Stimulated activated CD4-positive, alpha-beta T cell treated with anti-CD3 and anti-CD28 coated beads, Interleukin-2, amount 100 ng/mL, for 4 hours (primary cell): ENCODE results near the gene ATL2.
A peak's percentile ranks its signal among the peaks of the same experiment; 100 is the strongest.
"Not testable (repeated sequence)": the region's sequence is repeated elsewhere in the genome, so short reads cannot be mapped to it uniquely, and the experiment has no call there.

ENCODE experiments used
- DNase-seq: peaks from one replicate; pipeline ENCODE4 v3.0.0-alpha.2; 2020; ENCODE audit warnings: low read depth

ATL2 gene

GRCh38 chr2:38390947-38391346 lies 13.9 kb upstream of the ATL2 start:
- no peak for DNase-seq

GRCh38 chr2:38387887-38388286 lies 10.8 kb upstream of the ATL2 start:
- DNase-seq: no peak

GRCh38 chr2:38386821-38387220 lies 9.7 kb upstream of the ATL2 start:
- DNase-seq: no peak

GRCh38 chr2:38386377-38386776 lies 9.3 kb upstream of the ATL2 start:
- DNase-seq: no peak

- DNase-seq: no peak
These were observed 7.3 kb upstream of the ATL2 start for GRCh38 chr2:38384338-38384737.

- not testable (repeated sequence) for DNase-seq
These were observed 6.7 kb upstream of the ATL2 start for GRCh38 chr2:38383741-38384140.

GRCh38 chr2:38381381-38382143 lies 4.5 kb upstream of the ATL2 start:
- no peak for DNase-seq

- DNase-seq: no peak
These were observed 3.5 kb upstream of the ATL2 start for GRCh38 chr2:38380397-38381130.

GRCh38 chr2:38376346-38377049 lies 575 bp downstream of the ATL2 start:
- peak; percentile 25 for DNase-seq

GRCh38 chr2:38375696-38376345 lies 1.3 kb downstream of the ATL2 start:
- DNase-seq: peak; percentile 19

- no peak for DNase-seq
These were observed 2.1 kb downstream of the ATL2 start for GRCh38 chr2:38374984-38375383.

GRCh38 chr2:38371235-38371634 lies 5.8 kb downstream of the ATL2 start:
- no peak for DNase-seq

GRCh38 chr2:38370664-38371063 lies 6.4 kb downstream of the ATL2 start:
- DNase-seq: no peak

GRCh38 chr2:38362232-38362631 lies 14.8 kb downstream of the ATL2 start:
- no peak for DNase-seq

GRCh38 chr2:38360177-38360576 lies 16.9 kb downstream of the ATL2 start:
- DNase-seq: no peak

GRCh38 chr2:38353402-38353801 lies 23.7 kb downstream of the ATL2 start:
- no peak for DNase-seq

GRCh38 chr2:38352336-38352735 lies 24.7 kb downstream of the ATL2 start:
- DNase-seq: no peak

- DNase-seq: no peak
These were observed 31.6 kb downstream of the ATL2 start for GRCh38 chr2:38345323-38346038.

GRCh38 chr2:38344813-38345212 lies 32.3 kb downstream of the ATL2 start:
- no peak for DNase-seq

- DNase-seq: no peak
These were observed 33.9 kb downstream of the ATL2 start for GRCh38 chr2:38343212-38343611.

- no peak for DNase-seq
These were observed 40.5 kb downstream of the ATL2 start for GRCh38 chr2:38336621-38337020.

- no peak for DNase-seq
These were observed 46.3 kb downstream of the ATL2 start for GRCh38 chr2:38330754-38331153.
